IPS-15b (cell line): ENCODE measurements around the gene DYTN.

Source experiments
- H3K27me3 ChIP-seq: one replicate; pipeline ENCODE4 v1.6.1; 2013; ENCODE audit warnings: low read length; ENCODE audit not compliant: control insufficient read depth, insufficient read depth
- H3K36me3 ChIP-seq: one replicate; pipeline ENCODE4 v1.6.1; 2013; ENCODE audit warnings: low read length; ENCODE audit not compliant: control insufficient read depth, insufficient read depth
- H3K4me1 ChIP-seq: one replicate; pipeline ENCODE4 v1.6.1; 2013; ENCODE audit warnings: mild to moderate bottlenecking, low read length; ENCODE audit not compliant: control insufficient read depth, insufficient read depth
- H3K4me3 ChIP-seq: one replicate; pipeline ENCODE4 v1.5.1; 2013; ENCODE audit warnings: low read depth, low read length
- H3K9ac ChIP-seq: one replicate; pipeline ENCODE4 v1.6.1; 2013; ENCODE audit warnings: low read depth, mild to moderate bottlenecking, low read length
- H3K9me3 ChIP-seq: one replicate; pipeline ENCODE4 v1.6.1; 2013; ENCODE audit warnings: mild to moderate bottlenecking, low read length; ENCODE audit not compliant: control insufficient read depth, insufficient read depth

Gene DYTN

DNA sequence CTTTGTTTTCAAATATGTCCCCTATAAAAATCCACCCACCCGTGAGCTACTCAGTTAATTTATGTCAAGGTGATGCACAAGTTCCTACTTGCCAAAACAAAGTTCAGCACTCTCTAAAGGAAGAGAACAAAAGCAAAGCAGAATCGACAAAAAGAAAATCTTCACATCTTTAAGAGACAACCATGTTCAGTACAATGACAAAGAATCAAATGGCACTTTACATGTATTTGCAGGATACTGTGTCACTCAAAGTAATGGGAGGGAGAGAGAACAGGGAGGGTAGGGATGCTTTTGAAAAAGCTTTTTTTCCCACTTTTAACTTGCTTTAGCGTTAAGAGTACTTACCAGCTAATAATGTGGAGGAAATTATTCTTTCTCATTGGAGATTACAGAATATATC lies 115.0 kb downstream of the DYTN start:
- Histone ChIP-seq H3K27me3 (no peaks in the 10 kb centered on the region), H3K36me3 (no peaks in the 10 kb centered on the region), H3K4me1 (no peaks in the 10 kb centered on the region), H3K9me3 (no peaks in the 10 kb centered on the region), H3K4me3 (no peak overlapping the region), H3K9ac (no peak overlapping the region)
